Keratinocyte (primary cell): Measurements from ENCODE around the gene DAO. TPM values are rescaled to one million over a fixed set of nuclear protein-coding genes. Genes with fewer than 3 reads are reported as not detected.

ENCODE experiments used
- DNase-seq: peaks from one replicate; pipeline ENCODE4 v3.0.0-alpha.2; 2011; ENCODE audit warnings: low read depth, missing footprints, low spot score
- FAIRE-seq: peaks from 2 replicates; lab custom pipeline; 2011; peaks lifted over from hg19 to GRCh38; lab: Jason Lieb, UNC
- H2AFZ ChIP-seq: 2 replicates; pipeline ENCODE4 v1.6.0; 2012; ENCODE audit warnings: low read length, control low read depth, inconsistent platforms; ENCODE audit not compliant: control insufficient read depth
- H3K27ac ChIP-seq: 2 replicates; pipeline ENCODE4 v1.5.1; 2011; ENCODE audit warnings: low read length; ENCODE audit not compliant: control insufficient read depth, insufficient read depth
- H3K27me3 ChIP-seq: 3 replicates; pipeline ENCODE4 v1.6.0; 2011; ENCODE audit warnings: low read length; ENCODE audit not compliant: control insufficient read depth, insufficient read depth; ENCODE audit errors: extremely low read depth
- H3K36me3 ChIP-seq, 2 experiments: 2 replicates in 1 of 2; 3 replicates in 1 of 2; pipeline ENCODE4 v1.5.1; 2011; ENCODE audit warnings: low read length in 2 of 2, mild to moderate bottlenecking in 1 of 2; ENCODE audit not compliant: control insufficient read depth in 2 of 2, insufficient read depth in 2 of 2; ENCODE audit errors: extremely low read depth in 1 of 2
- H3K4me1 ChIP-seq: 3 replicates; pipeline ENCODE4 v1.5.1; 2011; ENCODE audit warnings: low read length; ENCODE audit not compliant: control insufficient read depth, insufficient read depth; ENCODE audit errors: extremely low read depth
- H3K4me2 ChIP-seq: 3 replicates; pipeline ENCODE4 v1.6.0; 2011; ENCODE audit warnings: low read depth, low read length; ENCODE audit not compliant: control insufficient read depth, insufficient read depth; ENCODE audit errors: extremely low read depth
- H3K4me3 ChIP-seq, 3 experiments: fragments of 200-600 bp in 1 of 3; sonication (generic) in 1 of 3; 2 replicates in 2 of 3; 3 replicates in 1 of 3; pipeline ENCODE4 v1.5.1; 2011 to 2016; ENCODE audit warnings: low read length in 3 of 3, mild to moderate bottlenecking in 3 of 3, control low read depth in 2 of 3, inconsistent platforms in 1 of 3, low read depth in 1 of 3, mixed read lengths in 1 of 3, mixed run types in 1 of 3, moderate library complexity in 1 of 3; ENCODE audit not compliant: control insufficient read depth in 2 of 3, insufficient read depth in 2 of 3; ENCODE audit errors: extremely low read depth in 1 of 3
- H3K79me2 ChIP-seq: 2 replicates; pipeline ENCODE4 v1.6.0; 2012; ENCODE audit warnings: low read length; ENCODE audit not compliant: control insufficient read depth, insufficient read depth
- H3K9ac ChIP-seq: 3 replicates; pipeline ENCODE4 v1.6.0; 2011; ENCODE audit warnings: low read length; ENCODE audit not compliant: control insufficient read depth, insufficient read depth; ENCODE audit errors: extremely low read depth
- H3K9me1 ChIP-seq: 3 replicates; pipeline ENCODE4 v1.6.0; 2011; ENCODE audit warnings: low read length; ENCODE audit not compliant: control insufficient read depth, insufficient read depth; ENCODE audit errors: extremely low read depth
- H3K9me3 ChIP-seq: 2 replicates; pipeline ENCODE4 v1.5.1; 2012; ENCODE audit warnings: low read depth, low read length; ENCODE audit not compliant: control insufficient read depth
- H4K20me1 ChIP-seq: 3 replicates; pipeline ENCODE4 v1.6.0; 2011; ENCODE audit warnings: low read length; ENCODE audit not compliant: control insufficient read depth, insufficient read depth; ENCODE audit errors: extremely low read depth
- EZH2 ChIP-seq: IDR thresholded peaks from one replicate; pipeline ENCODE4 v1.6.1; 2012; ENCODE audit warnings: inconsistent platforms, mild to moderate bottlenecking, low read length, moderate library complexity
- dilution Hi-C: fragments of 300-500 bp; cut with MboI; formaldehyde crosslinking; loops from one replicate; pipeline ENCODE4 v1.7.0; 2020; ENCODE audit warnings: low sequenced_read_pairs; ENCODE audit not compliant: extremely low pct_ligation_motif_present
- polyA plus RNA-seq, 5 experiments: library from polyadenylated mRNA; depleted of rRNA in 3 of 5; stranded (reverse) in 3 of 5; stranded (forward) in 1 of 5; unstranded in 1 of 5; fragments of >200 nt; gene quantifications; 1 replicate in 1 of 5; 2 replicates in 3 of 5; 3 replicates in 1 of 5; pipeline versions ENCODE4 v1.2.1 to v1.2.3, GENCODE V29; 2011 to 2012; ENCODE audit warnings: missing spikeins in 2 of 5, low read depth in 1 of 5, low replicate concordance in 1 of 5
- TF ChIP-seq, protein P1 (sequence below), 3 experiments: IDR thresholded peaks in 1 of 3; conservative IDR thresholded peaks in 1 of 3; optimal IDR thresholded peaks in 1 of 3; 2 replicates in 2 of 3; 3 replicates in 1 of 3; pipeline versions ENCODE3 to v1.5.1; 2011; ENCODE audit warnings: low read length in 3 of 3, mild to moderate bottlenecking in 3 of 3, moderate library complexity in 2 of 3, control low read depth in 1 of 3, inconsistent platforms in 1 of 3; ENCODE audit not compliant: insufficient read depth in 2 of 3; ENCODE audit errors: extremely low read depth in 1 of 3

The DAO gene
- polyA plus RNA-seq, 1 donor (not counting 4 experiments of a cell fraction or from before 2014, with no cell fraction given) = not detected

GRCh38 chr12:108888031-108888430, 8.1 kb downstream of the DAO start:
- no peak overlapping the region for H3K4me3 ChIP-seq
- DNase-seq (no peak), FAIRE-seq (no peak)
- dilution Hi-C loops = no loop called here
- H3K4me1 ChIP-seq = no peaks in the 10 kb centered on the region
- TF ChIP-seq EZH2 = no peak
- TF ChIP-seq, protein P1, sequence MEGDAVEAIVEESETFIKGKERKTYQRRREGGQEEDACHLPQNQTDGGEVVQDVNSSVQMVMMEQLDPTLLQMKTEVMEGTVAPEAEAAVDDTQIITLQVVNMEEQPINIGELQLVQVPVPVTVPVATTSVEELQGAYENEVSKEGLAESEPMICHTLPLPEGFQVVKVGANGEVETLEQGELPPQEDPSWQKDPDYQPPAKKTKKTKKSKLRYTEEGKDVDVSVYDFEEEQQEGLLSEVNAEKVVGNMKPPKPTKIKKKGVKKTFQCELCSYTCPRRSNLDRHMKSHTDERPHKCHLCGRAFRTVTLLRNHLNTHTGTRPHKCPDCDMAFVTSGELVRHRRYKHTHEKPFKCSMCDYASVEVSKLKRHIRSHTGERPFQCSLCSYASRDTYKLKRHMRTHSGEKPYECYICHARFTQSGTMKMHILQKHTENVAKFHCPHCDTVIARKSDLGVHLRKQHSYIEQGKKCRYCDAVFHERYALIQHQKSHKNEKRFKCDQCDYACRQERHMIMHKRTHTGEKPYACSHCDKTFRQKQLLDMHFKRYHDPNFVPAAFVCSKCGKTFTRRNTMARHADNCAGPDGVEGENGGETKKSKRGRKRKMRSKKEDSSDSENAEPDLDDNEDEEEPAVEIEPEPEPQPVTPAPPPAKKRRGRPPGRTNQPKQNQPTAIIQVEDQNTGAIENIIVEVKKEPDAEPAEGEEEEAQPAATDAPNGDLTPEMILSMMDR (optimal IDR thresholded peaks at IDR 0.05 in 1 of 3, IDR thresholded peaks at IDR 0.05 in 1 of 3, conservative IDR thresholded peaks at IDR 0.05 in 1 of 3; ENCODE audit: extremely low read depth in 1 of 3, insufficient read depth in 2 of 3, low read length in 3 of 3) = no peak
- no peaks in the 10 kb centered on the region for H3K27me3 ChIP-seq
- no peaks in the 10 kb centered on the region for H4K20me1 ChIP-seq
- no peak overlapping the region for H3K9ac ChIP-seq
- H2AFZ ChIP-seq = no peak overlapping the region
- H3K36me3 ChIP-seq = no peaks in the 10 kb centered on the region
- H3K4me2 ChIP-seq = no peak overlapping the region
- no peak overlapping the region for H3K27ac ChIP-seq
- H3K79me2 ChIP-seq = no peaks in the 10 kb centered on the region
- H3K9me3 ChIP-seq = no peaks in the 10 kb centered on the region
- no peaks in the 10 kb centered on the region for H3K9me1 ChIP-seq

- no peak for DNase-seq
- FAIRE-seq = no peak
Observed at GRCh38 chr12:108890208-108890607, 10.3 kb downstream of the DAO start.

DNA sequence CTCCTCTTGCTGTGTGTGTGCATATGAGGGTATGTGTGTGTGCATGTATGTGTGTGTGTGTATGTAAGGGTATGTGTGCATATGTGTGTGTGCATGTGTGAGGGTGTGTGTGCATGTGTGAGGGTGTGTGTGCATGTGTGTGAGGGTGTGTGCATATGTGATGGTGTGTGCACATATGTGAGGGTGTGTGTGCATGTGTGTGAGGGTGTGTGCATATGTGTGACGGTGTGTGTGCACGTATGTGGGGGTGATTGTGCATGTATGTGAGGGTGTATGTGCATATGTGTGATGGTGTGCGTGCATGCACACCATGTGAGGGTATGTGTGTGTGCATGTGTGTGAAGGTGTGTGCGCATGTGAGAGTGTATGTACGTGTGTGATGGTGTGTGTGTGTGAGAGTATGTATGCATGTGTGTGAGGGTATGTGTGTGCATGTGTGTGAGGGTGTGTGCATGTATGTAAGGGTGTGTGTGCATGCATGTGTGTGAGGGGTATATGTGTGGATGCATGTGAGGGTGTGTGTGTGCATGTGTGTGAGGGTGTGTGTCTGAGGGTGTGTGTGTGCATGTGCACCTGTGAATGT, 15.4 kb downstream of the DAO start:
- no peak for DNase-seq
- TF ChIP-seq EZH2 = no peak
- TF ChIP-seq, protein P1 (optimal IDR thresholded peaks at IDR 0.05 in 1 of 3, IDR thresholded peaks at IDR 0.05 in 1 of 3, conservative IDR thresholded peaks at IDR 0.05 in 1 of 3; ENCODE audit: extremely low read depth in 1 of 3, insufficient read depth in 2 of 3, low read length in 3 of 3) = no peak
- no peaks in the 10 kb centered on the region for H3K9me1 ChIP-seq
- H3K4me2 ChIP-seq = no peak overlapping the region
- no peak overlapping the region for H3K9ac ChIP-seq
- H2AFZ ChIP-seq = no peak overlapping the region
- no peaks in the 10 kb centered on the region for H3K79me2 ChIP-seq
- H3K36me3 ChIP-seq = no peaks in the 10 kb centered on the region
- H3K4me1 ChIP-seq = no peaks in the 10 kb centered on the region
- dilution Hi-C loops = no loop called here
- no peaks in the 10 kb centered on the region for H3K27me3 ChIP-seq
- no peak for FAIRE-seq
- H3K27ac ChIP-seq = no peak overlapping the region
- H3K9me3 ChIP-seq = no peaks in the 10 kb centered on the region
- no peaks in the 10 kb centered on the region for H4K20me1 ChIP-seq
- no peak overlapping the region for H3K4me3 ChIP-seq

More at GRCh38 chr12:108890208-108890607, 10.3 kb downstream of the DAO start:
- no peaks in the 10 kb centered on the region for H3K9me3 ChIP-seq
- H3K9ac ChIP-seq = no peak overlapping the region
- no peaks in the 10 kb centered on the region for H3K27me3 ChIP-seq
- TF ChIP-seq EZH2 = no peak
- no peaks in the 10 kb centered on the region for H4K20me1 ChIP-seq
- no peaks in the 10 kb centered on the region for H3K9me1 ChIP-seq
- no peaks in the 10 kb centered on the region for H3K36me3 ChIP-seq
- H3K4me3 ChIP-seq = no peak overlapping the region
- no peak overlapping the region for H3K27ac ChIP-seq
- H3K4me2 ChIP-seq = no peak overlapping the region
- dilution Hi-C loops = no loop called here
- H3K4me1 ChIP-seq = no peaks in the 10 kb centered on the region
- no peaks in the 10 kb centered on the region for H3K79me2 ChIP-seq
- no peak overlapping the region for H2AFZ ChIP-seq
